Measurements from ENCODE around the gene KIAA1549.

DNA sequence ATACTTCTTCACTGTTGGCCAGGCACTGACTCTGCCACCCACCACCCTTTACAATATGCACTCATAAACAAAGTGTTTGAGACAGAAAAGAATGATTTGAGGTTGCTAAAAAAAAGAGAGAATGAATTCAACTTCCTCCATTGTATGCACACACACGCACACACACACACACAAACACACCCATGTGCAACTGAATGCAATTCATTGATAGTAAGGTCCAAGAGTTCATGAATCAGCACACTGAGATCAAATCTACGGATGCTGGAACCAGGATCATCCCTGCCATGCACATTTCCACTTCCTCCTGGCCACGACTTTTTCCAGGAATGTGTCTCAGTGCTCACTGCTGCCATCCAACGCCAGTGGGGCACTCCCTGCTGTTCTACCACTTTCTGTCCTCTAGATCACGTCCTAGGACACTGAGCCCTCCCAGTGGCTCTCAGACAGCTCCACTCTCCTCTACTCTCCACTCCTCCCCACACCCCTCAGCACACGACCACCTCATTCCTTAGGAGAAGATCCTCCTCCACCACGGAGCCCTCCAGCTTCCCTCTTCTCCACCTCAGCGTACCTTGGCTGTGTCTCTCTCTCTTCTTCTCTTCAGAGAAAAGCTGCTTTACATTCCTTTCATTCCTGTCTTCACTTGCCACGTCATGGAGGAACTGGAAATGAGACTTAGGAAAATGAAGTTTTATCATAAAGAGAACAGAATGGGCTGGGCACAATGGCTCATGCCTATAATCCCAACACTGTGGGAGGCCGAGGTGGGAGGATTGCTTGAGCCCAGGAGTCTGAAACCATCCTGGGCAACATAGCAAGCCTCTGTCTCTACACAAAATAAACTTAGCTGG lies 195.4 kb downstream of the KIAA1549 start:
- TF ChIP-seq, protein P1, sequence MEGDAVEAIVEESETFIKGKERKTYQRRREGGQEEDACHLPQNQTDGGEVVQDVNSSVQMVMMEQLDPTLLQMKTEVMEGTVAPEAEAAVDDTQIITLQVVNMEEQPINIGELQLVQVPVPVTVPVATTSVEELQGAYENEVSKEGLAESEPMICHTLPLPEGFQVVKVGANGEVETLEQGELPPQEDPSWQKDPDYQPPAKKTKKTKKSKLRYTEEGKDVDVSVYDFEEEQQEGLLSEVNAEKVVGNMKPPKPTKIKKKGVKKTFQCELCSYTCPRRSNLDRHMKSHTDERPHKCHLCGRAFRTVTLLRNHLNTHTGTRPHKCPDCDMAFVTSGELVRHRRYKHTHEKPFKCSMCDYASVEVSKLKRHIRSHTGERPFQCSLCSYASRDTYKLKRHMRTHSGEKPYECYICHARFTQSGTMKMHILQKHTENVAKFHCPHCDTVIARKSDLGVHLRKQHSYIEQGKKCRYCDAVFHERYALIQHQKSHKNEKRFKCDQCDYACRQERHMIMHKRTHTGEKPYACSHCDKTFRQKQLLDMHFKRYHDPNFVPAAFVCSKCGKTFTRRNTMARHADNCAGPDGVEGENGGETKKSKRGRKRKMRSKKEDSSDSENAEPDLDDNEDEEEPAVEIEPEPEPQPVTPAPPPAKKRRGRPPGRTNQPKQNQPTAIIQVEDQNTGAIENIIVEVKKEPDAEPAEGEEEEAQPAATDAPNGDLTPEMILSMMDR (IDR thresholded peaks at IDR 0.05) = no peak
- TF ChIP-seq POLR2AphosphoS5 (IDR thresholded peaks at IDR 0.05; ENCODE audit: low read depth, low read length) = no peak
- TF ChIP-seq, protein P2, sequence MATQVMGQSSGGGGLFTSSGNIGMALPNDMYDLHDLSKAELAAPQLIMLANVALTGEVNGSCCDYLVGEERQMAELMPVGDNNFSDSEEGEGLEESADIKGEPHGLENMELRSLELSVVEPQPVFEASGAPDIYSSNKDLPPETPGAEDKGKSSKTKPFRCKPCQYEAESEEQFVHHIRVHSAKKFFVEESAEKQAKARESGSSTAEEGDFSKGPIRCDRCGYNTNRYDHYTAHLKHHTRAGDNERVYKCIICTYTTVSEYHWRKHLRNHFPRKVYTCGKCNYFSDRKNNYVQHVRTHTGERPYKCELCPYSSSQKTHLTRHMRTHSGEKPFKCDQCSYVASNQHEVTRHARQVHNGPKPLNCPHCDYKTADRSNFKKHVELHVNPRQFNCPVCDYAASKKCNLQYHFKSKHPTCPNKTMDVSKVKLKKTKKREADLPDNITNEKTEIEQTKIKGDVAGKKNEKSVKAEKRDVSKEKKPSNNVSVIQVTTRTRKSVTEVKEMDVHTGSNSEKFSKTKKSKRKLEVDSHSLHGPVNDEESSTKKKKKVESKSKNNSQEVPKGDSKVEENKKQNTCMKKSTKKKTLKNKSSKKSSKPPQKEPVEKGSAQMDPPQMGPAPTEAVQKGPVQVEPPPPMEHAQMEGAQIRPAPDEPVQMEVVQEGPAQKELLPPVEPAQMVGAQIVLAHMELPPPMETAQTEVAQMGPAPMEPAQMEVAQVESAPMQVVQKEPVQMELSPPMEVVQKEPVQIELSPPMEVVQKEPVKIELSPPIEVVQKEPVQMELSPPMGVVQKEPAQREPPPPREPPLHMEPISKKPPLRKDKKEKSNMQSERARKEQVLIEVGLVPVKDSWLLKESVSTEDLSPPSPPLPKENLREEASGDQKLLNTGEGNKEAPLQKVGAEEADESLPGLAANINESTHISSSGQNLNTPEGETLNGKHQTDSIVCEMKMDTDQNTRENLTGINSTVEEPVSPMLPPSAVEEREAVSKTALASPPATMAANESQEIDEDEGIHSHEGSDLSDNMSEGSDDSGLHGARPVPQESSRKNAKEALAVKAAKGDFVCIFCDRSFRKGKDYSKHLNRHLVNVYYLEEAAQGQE (IDR thresholded peaks at IDR 0.05; ENCODE audit: insufficient read depth in 1 of 2, low read depth in 2 of 2, low read length in 1 of 2) = no peak
